Measurements from ENCODE around the gene KLHL11.

GRCh38 chr17:41909088-41909487, 43.9 kb upstream of the KLHL11 start:
- TF ChIP-seq CTCF (IDR thresholded peaks at IDR 0.05) (no peak), POLR2A (IDR thresholded peaks at IDR 0.05) (no peak)
